Measurements from ENCODE around the gene ELMO3.

DNA sequence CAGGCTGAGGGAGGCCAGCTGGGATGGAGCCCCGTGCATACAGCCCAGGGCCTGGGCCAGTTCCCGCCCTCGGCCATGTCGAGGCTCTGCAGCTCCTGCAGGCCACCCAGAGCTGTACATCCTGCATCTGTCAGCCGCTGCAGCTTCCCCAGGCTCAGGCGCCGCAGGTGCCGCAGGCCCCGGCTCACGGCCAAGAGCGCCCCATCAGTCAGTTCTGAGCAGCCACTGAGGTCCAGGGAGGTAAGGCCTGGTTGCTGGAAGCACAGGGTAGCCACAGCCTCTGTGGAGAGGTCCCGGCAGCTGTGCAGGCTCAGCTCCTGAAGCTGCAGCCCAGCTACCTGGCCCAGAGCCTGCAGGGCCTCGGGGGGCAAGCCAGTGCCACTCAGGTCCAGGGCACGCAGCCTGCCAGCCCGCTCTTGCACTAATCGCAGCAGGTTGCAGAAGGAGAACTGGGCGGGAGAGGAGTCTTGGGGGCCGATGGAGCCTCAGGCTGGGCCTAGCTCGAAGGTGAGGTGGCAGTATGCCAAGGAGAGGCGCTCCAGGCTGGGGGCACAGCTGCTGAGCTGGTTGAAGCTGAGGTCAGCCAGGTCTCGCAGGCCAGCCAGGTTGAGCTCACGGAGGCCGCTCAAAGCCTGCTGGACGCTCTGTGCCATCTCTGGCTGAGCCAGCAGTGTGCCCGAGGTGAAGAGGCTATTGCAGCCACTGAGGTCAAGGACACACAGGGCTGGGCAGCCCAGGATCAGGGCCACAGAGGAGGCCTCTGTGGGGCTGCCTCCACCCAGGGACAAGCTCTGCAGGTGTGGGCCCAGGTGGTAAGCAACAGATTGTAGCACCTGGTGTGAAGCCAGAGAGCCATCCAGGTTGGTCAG lies 11.4 kb downstream of the ELMO3 start:
- TF ChIP-seq ATF2 (tag by site-specific recombination; IDR thresholded peaks at IDR 0.05; ENCODE audit: low read depth): no peak
- no peak for TF ChIP-seq CTCF (tag by site-specific recombination; IDR thresholded peaks at IDR 0.05)
- TF ChIP-seq, protein P1, sequence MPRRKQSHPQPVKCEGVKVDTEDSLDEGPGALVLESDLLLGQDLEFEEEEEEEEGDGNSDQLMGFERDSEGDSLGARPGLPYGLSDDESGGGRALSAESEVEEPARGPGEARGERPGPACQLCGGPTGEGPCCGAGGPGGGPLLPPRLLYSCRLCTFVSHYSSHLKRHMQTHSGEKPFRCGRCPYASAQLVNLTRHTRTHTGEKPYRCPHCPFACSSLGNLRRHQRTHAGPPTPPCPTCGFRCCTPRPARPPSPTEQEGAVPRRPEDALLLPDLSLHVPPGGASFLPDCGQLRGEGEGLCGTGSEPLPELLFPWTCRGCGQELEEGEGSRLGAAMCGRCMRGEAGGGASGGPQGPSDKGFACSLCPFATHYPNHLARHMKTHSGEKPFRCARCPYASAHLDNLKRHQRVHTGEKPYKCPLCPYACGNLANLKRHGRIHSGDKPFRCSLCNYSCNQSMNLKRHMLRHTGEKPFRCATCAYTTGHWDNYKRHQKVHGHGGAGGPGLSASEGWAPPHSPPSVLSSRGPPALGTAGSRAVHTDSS (tag by site-specific recombination; IDR thresholded peaks at IDR 0.05): no peak
- no peak for TF ChIP-seq ZEB2 (tag by site-specific recombination; IDR thresholded peaks at IDR 0.05)
- TF ChIP-seq, protein P2, sequence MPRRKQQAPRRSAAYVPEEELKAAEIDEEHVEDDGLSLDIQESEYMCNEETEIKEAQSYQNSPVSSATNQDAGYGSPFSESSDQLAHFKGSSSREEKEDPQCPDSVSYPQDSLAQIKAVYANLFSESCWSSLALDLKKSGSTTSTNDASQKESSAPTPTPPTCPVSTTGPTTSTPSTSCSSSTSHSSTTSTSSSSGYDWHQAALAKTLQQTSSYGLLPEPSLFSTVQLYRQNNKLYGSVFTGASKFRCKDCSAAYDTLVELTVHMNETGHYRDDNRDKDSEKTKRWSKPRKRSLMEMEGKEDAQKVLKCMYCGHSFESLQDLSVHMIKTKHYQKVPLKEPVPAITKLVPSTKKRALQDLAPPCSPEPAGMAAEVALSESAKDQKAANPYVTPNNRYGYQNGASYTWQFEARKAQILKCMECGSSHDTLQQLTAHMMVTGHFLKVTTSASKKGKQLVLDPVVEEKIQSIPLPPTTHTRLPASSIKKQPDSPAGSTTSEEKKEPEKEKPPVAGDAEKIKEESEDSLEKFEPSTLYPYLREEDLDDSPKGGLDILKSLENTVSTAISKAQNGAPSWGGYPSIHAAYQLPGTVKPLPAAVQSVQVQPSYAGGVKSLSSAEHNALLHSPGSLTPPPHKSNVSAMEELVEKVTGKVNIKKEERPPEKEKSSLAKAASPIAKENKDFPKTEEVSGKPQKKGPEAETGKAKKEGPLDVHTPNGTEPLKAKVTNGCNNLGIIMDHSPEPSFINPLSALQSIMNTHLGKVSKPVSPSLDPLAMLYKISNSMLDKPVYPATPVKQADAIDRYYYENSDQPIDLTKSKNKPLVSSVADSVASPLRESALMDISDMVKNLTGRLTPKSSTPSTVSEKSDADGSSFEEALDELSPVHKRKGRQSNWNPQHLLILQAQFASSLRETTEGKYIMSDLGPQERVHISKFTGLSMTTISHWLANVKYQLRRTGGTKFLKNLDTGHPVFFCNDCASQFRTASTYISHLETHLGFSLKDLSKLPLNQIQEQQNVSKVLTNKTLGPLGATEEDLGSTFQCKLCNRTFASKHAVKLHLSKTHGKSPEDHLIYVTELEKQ (tag by site-specific recombination; IDR thresholded peaks at IDR 0.05; ENCODE audit: borderline replicate concordance): no peak
